Measurements from ENCODE around the gene TSC22D2.

Gene TSC22D2

GRCh38 chr3:150409512-150410310, 1.6 kb downstream of the TSC22D2 start:
- Histone ChIP-seq H3K9me3 (ENCODE audit: control insufficient read depth, insufficient read depth, low read length) (no peaks in the 10 kb centered on the region), H3K4me2 (ENCODE audit: low read length) (peak overlapping the region; percentile 87), H3K9me2 (replicated peaks; ENCODE audit: control insufficient read depth, low read length) (no peaks in the 10 kb centered on the region), H3K4me3 (ENCODE audit: low read length) (peak overlapping the region; percentile 98), H4K20me1 (ENCODE audit: control insufficient read depth, insufficient read depth, low read depth, low read length) (peaks cover 39% of the 10 kb centered on the region), H3K27ac (ENCODE audit: low read depth, low read length) (peak overlapping the region; percentile 94), H3K79me2 (ENCODE audit: control insufficient read depth, low read length) (peaks cover 60% of the 10 kb centered on the region), H3K27me3 (ENCODE audit: control insufficient read depth, low read length) (no peaks in the 10 kb centered on the region), H3K4me1 (ENCODE audit: control insufficient read depth, low read length) (peaks cover 33% of the 10 kb centered on the region), H3F3A (ENCODE audit: control insufficient read depth, insufficient read depth) (no peaks in the 10 kb centered on the region; the same call in 1 of the 2 replicates), H3K36me3 (ENCODE audit: control insufficient read depth, low read length) (peaks cover 53% of the 10 kb centered on the region)
- TF ChIP-seq EZH2phosphoT487 (IDR thresholded peaks at IDR 0.05; ENCODE audit: borderline replicate concordance, low read length) (no peak), CTCF (IDR thresholded peaks at IDR 0.05; ENCODE audit: low read depth, low read length, poor library complexity, severe bottlenecking) (peak; percentile 66)

GRCh38 chr3:150410311-150411105, 2.4 kb downstream of the TSC22D2 start:
- peak overlapping the region; percentile 87 for H3K4me2 ChIP-seq (ENCODE audit: low read length)
- H3K4me3 ChIP-seq (ENCODE audit: low read length): peak overlapping the region; percentile 98
- no peak overlapping the region for H3K27ac ChIP-seq (ENCODE audit: low read depth, low read length)
- no peak for TF ChIP-seq EZH2phosphoT487 (IDR thresholded peaks at IDR 0.05; ENCODE audit: borderline replicate concordance, low read length)
- TF ChIP-seq CTCF (IDR thresholded peaks at IDR 0.05; ENCODE audit: low read depth, low read length, poor library complexity, severe bottlenecking): no peak
- peaks cover 38% of the 10 kb centered on the region for H3K4me1 ChIP-seq (ENCODE audit: control insufficient read depth, low read length)
- H3K9me3 ChIP-seq (ENCODE audit: control insufficient read depth, insufficient read depth, low read length): no peaks in the 10 kb centered on the region
- peaks cover 68% of the 10 kb centered on the region for H3K79me2 ChIP-seq (ENCODE audit: control insufficient read depth, low read length)
- H3K27me3 ChIP-seq (ENCODE audit: control insufficient read depth, low read length): no peaks in the 10 kb centered on the region
- no peaks in the 10 kb centered on the region for H3K9me2 ChIP-seq (replicated peaks; ENCODE audit: control insufficient read depth, low read length)
- peaks cover 61% of the 10 kb centered on the region for H3K36me3 ChIP-seq (ENCODE audit: control insufficient read depth, low read length)
- peaks cover 47% of the 10 kb centered on the region for H4K20me1 ChIP-seq (ENCODE audit: control insufficient read depth, insufficient read depth, low read depth, low read length)
- no peaks in the 10 kb centered on the region; the same call in 1 of the 2 replicates for H3F3A ChIP-seq (ENCODE audit: control insufficient read depth, insufficient read depth)

GRCh38 chr3:150411106-150411460, 3.0 kb downstream of the TSC22D2 start:
- no peak for TF ChIP-seq CTCF (IDR thresholded peaks at IDR 0.05; ENCODE audit: low read depth, low read length, poor library complexity, severe bottlenecking)
- no peak for TF ChIP-seq EZH2phosphoT487 (IDR thresholded peaks at IDR 0.05; ENCODE audit: borderline replicate concordance, low read length)
- Histone ChIP-seq H3K27ac (ENCODE audit: low read depth, low read length) (no peak overlapping the region), H3K36me3 (ENCODE audit: control insufficient read depth, low read length) (peaks cover 67% of the 10 kb centered on the region), H3K9me3 (ENCODE audit: control insufficient read depth, insufficient read depth, low read length) (no peaks in the 10 kb centered on the region), H3K4me1 (ENCODE audit: control insufficient read depth, low read length) (peaks cover 38% of the 10 kb centered on the region), H3F3A (ENCODE audit: control insufficient read depth, insufficient read depth) (no peaks in the 10 kb centered on the region; the same call in 1 of the 2 replicates), H3K27me3 (ENCODE audit: control insufficient read depth, low read length) (no peaks in the 10 kb centered on the region), H3K4me3 (ENCODE audit: low read length) (peak overlapping the region; percentile 98), H3K9me2 (replicated peaks; ENCODE audit: control insufficient read depth, low read length) (no peaks in the 10 kb centered on the region), H4K20me1 (ENCODE audit: control insufficient read depth, insufficient read depth, low read depth, low read length) (peaks cover 48% of the 10 kb centered on the region), H3K4me2 (ENCODE audit: low read length) (peak overlapping the region; percentile 87), H3K79me2 (ENCODE audit: control insufficient read depth, low read length) (peaks cover 74% of the 10 kb centered on the region)

Measured in DOHH2 (cell line).